GM21619 (cell line): ENCODE data around the gene OSBPL1A.

ENCODE experiments used
- ATAC-seq: cut with Tn5 transposase; IDR thresholded peaks from one replicate; pipeline ENCODE4 v1.9.1; 2021; ENCODE audit not compliant: unreplicated experiment

OSBPL1A gene

DNA sequence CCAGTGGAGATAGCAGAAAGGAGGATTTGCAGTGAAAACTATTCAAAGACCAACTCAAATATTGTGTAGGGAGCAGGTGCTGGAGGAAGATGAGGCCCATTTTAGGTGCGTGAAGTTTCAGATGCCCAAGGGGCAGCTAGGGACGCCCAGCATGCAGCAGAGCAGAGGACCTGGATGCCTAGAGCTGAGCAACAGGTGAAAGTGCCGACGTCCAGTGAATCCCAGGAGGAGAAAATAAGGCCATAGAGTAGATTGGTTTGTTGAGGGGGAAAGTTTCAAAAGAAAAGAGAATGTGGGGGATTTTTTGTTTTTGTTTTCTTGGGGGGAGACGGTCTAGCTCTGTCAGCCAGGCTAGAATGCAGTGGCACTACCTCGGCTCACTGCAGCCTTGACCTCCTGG is 53.1 kb downstream of the OSBPL1A start:
- ATAC-seq = no peak

DNA sequence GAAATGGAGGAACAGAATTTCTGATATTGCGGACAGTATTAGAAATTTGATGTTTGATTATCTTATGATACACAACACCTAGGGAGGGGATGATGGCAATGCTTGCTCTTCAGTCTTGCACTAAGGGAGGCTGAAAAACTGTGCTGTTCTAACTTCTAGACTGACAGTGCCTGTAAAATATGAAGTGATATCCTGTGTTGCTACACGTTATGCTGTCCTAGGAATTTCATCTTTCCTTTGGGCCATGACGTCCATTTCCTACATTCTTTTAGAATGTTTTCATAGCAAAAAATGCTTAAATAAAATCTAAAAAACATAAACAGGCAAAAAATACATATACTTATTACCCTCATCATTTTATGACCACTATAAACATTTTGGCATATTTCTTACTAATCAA is 55.3 kb downstream of the OSBPL1A start:
- no peak for ATAC-seq

DNA sequence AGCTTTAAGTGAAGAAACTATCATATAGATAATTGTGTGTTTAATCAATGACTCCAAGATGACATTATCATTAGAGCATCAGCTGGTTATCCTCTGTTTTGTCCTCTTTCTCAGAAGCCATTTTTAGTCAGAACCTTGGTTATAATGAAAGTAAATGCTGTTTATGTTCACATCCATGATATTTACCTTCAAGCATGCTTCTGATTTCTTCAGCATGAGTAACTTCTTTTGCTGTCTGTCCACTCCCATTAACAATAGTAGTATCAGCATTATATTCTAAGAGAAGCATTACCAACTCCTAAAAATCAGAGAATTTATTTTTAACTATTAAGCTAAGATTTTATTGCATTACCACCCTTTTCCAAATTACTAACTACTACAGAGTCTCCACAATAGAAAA is 56.3 kb downstream of the OSBPL1A start:
- ATAC-seq = no peak

DNA sequence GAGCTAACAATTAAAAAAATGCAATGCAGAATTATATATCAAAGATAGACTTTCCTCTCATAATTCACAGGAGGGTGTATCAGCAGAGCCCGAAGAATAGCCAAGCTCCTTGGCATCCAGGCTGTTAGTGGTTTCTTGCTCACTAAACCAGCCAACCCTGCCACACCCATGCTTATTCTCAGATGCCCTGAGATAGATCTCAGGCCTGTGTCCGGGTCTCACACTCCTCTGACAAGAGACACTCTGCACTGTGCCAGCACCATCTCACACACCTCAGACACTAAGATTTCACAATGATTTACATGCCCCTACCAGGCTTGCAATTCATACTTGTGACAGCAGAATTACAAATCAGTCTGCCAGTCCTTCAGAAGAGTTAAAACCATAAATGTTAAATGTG is 64.5 kb downstream of the OSBPL1A start:
- no peak for ATAC-seq

DNA sequence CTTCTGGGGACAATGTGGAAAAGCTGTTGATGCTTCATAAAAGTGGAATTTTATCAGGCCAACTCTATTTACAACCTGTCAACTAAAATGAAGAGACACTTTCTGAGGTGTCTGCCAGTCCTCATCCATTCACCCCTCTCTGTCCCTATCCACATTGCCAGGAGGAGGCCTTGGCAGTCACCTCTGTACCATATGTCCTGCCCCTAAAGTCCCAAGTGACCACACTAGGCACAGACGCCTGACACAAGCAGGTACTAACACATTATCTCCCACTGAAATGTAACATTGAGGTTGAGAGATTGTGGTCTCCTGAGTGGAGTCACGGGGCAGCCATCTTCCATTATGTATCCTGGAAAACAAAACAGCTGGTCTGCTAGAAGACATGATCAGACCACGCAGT is 71.4 kb downstream of the OSBPL1A start:
- no peak for ATAC-seq

DNA sequence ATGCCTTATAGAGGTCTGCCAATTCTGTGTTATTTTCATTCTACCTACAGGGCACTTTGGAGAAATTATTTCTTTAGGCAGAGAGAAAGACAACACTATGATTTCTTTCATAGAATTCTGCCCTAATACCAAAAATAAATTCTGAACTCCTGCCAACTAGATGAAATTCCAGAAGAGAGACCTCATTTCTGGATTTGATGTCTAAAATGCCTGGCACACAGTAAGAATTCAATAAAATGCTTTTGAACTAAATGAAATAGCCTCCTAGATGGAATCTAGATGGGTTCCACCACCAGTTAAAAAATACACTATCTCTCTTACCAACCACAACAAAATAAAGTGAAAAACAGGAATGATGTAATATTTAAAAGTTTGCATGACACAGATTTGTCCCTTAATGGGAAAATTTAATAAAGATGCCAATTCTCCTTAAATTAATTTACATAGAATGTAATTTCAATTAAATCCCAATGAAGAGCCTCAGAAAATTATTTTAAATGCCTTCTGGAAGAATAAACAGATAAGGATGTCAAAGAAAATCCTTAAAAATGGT is 75.0 kb downstream of the OSBPL1A start:
- no peak for ATAC-seq

DNA sequence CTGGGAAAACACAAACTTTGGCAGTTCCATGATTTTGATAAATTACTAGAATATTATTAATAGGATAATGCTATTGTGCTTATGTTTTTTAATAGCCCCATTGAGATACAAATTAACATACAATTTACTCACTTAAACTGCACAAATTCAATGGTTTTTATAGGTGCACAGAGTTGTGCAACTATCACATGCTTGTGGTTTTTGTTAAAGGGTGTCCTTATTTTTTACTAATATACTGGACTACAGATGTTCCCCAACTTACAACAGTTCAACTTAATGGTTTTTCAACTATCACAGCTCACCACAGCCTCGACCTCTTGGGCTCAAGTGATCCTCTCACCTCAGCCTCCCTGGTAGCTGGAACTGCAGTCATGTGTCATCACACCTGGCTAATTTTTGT is 76.6 kb downstream of the OSBPL1A start:
- no peak for ATAC-seq

DNA sequence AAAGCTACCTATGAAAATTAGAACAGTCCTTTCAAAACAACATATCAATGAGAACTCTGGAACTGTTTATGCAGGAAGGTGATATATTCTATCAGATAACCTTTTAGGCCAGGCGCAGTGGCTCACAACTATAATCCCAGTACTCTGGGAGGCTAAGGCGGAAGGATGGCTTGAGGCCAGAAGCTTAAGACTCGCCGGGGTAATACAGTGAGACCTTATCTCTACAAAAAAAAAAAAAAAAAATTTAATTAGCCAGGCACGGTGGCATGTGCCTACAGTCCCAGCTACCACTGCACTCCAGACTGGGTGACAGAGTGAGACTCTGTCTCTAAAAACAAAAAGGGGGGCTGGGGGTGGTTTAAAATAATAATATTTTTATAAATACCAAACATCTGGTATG is 77.9 kb downstream of the OSBPL1A start:
- ATAC-seq = no peak

DNA sequence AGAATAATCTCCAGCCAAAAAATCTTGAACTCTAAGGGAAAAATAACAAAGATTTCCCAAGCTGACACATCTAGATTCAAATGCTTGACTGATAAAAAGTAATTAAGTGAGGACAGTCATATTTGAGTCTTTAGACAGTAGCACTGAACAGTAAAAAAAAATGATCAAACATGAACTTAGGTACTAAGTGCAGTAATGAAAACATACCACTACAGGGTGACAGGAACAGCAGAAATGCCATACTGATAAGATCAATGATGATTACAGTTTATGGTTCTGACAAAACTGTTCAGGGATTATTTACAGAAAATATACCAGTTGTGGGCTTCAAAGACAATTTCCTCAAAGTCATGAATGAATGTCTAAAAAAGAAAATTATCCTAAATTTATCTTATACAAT is 80.3 kb downstream of the OSBPL1A start:
- ATAC-seq = no peak

DNA sequence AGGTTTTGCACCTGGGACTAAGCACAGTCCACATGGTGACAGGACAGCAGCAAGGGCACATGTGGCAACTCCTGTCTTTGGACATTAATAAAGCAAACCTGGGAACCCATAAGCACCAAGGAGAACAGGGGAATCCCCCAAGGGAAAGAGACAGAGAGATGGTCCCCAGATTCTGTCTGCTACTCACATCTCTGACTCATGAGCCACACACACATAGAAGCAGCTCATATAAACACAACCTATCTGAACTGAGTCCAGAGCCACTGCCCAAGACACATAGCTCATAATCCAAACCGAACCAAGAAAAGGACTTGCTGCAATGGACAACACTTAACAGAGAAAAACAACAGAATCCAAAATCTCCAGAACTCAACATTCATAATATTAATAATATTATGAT is 82.5 kb downstream of the OSBPL1A start:
- no peak for ATAC-seq

DNA sequence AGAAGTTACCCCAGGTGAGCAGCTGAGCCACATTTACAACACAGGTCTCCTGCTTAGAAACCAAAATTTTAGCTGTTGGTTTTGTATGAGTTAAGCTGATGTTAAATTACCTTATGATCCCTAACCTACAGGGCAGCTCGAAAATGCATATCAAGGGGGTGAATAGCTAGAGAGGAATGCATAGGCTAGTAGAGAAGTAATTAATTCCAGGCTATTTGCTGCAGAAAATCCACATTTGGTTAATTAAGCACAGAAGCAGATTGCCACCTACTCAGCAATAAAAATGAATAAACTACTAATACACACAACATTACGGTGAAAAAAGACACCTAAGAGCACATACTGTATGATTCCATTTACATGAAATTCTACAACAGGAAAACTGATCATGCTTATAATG is 91.4 kb downstream of the OSBPL1A start:
- no peak for ATAC-seq

DNA sequence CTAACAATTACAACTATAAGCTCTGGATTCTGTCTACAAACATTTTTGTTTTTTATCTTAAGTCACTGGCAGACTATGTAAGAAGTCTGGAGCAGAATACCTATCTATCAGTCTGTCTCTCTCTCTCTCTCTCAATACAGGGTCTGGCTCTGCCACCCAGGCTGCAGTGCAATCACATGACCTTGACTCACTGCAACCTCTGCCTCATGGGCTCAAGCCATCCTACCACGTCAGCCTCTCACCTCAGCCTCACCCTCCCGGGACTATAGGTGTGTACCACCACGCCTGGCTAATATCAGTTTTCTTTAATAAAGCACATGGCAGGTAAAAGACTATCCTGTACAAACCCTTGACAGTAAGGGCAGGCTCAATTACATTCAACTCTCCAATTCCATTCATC is 96.9 kb downstream of the OSBPL1A start:
- no peak for ATAC-seq

DNA sequence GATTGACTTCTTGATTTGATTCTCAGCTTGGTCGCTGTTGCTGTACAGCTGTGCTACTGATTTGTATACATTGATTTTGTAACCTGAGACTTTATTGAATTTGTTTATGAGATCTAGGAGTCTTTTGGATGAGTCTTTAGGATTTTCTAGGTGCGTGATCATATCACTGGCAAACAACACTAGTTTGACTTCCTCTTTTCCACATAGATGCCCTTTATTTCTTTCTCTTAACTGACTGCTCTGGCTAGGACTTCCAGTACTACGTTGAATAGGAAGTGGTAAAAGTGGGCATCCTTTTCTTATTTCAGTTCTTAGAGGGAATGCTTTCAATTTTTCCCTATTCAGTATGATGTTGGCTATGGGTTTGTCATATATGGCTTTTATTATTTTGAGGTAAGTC is 101.3 kb downstream of the OSBPL1A start:
- no peak for ATAC-seq

DNA sequence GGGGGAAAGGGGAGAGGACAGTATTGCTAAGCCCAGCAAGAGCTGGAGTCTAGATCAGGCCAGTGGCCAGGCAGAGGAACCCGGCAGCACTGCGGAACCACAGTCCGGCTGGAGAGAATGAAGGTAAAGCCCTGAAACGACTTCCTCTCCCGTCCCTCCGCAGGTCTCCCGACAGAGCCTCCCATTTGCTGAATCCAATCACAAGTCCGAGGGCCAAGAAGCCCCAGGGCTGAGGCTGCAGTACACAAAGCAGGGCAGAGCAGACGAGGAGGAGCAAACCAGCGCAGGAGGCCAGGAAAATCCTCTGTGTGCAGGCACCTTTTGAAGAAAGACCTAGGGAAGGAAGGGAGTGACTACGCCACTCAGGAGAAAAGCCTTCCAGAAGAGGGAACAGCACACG is 104.4 kb downstream of the OSBPL1A start:
- no peak for ATAC-seq

DNA sequence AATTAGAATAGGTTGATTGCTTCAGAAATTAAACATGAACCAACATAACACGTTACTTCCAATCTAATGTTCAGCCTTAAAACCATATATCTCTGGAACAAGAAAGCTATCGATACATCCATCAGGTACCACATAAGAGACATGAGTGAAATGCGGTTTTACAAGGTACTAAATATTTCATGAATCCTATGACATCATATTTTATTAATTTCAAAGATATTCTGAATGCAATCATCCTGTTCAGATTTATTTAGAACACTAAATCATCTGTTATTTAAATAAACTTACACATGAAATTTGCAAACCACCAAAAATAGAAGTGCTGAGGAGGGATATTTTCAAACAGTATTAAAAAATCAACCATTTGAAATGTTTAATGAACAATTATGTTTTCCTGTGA is 119.0 kb downstream of the OSBPL1A start:
- no peak for ATAC-seq

DNA sequence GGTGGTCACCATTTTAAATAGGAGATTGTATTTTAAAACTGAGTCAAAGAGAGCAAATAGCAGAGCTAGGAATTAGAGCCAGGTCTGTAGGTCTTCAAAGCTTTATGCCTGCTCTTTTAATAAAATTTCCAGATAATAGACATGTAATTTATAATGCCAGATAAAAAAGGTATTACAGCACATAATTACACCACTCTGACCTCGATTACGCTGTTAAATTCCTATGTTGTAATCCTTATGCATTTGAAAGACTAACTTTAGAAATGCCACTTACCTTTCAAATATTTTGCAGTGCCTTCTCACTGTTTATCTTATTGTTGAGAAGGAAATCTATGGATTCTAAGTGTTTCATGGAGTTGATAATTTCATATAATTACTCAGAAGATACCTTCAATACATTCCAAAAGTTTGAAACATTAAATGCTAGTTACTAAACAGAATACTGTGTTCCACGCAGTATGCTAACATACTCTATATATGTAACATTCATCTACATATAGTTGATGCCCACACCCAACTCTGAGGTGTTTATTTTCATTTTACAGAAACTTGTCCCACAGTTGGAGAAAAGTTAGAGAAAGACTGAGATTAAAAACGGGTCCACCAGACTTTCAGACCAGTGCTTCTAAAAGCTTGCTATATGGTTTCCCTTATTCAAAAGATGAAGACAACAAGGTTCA is 120.0 kb downstream of the OSBPL1A start:
- ATAC-seq = no peak

DNA sequence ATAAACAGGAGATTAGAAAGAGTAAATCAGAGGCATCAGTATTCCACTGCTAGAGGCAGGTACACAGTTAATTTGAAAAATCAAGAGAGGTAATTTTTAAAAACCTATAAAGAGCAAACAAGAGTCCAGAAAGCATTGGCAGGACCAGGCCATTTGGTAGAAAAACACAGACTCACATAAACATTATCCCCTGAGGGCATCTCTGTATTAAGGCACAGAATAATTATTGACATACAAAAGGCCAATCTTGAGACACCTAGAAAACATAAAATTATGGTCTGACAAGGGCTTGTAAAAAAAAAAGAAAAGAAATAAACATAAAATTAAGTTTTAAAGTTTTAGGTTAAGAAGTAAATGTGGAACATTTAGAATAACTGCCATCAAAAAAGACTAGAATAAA is 120.6 kb downstream of the OSBPL1A start:
- no peak for ATAC-seq

DNA sequence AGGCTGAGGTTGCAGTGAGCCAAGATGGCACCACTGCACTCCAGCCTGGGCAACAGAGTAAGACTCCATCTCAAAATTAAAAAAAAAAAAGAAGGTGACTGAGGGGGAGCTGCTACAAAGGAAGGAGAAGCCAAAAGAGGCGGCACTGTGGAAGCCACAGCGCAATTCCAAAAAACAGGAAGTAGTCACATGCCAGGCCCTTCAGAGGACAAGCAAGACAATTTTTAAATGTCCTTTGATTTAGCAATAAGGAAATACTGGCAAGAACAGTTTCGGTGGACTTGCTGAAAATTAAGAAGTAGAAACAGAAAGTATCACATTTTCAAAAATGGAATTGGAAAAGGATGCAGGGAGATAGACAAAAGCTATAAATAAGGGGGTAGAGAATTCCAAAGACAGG is 122.8 kb downstream of the OSBPL1A start:
- ATAC-seq = no peak

DNA sequence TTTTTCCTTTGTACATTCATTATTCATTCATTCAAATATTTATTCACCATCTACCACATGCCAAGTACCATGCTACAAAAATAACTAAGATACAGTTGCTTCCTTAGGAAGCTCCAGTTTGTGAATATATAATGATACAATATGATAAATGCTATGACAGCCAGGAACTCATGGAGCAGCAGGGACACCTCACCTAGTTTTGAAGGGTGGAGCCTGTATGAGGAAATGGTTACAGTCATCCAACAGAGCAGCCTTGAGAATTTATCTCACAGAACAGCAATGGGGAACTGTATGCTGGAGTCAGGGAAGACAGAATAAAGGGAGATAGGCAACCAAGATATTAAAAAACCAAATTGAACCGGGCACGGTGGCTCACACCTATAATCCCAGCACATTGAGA is 124.0 kb downstream of the OSBPL1A start:
- ATAC-seq = no peak

DNA sequence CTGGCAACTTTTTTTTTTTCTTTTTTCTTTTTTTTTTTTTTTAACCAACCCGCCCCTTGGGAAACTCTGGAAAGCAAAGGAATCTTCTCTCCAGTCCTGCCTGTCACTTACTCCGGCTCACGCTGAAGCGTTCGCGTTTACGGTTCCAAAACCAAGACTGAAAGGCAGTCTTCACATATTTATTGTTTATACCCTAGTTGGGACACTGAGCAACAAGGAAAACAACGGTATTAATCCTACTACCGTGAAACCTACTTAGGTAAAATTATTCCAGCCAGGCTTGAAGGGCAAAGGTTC is 125.4 kb downstream of the OSBPL1A start:
- no peak for ATAC-seq

DNA sequence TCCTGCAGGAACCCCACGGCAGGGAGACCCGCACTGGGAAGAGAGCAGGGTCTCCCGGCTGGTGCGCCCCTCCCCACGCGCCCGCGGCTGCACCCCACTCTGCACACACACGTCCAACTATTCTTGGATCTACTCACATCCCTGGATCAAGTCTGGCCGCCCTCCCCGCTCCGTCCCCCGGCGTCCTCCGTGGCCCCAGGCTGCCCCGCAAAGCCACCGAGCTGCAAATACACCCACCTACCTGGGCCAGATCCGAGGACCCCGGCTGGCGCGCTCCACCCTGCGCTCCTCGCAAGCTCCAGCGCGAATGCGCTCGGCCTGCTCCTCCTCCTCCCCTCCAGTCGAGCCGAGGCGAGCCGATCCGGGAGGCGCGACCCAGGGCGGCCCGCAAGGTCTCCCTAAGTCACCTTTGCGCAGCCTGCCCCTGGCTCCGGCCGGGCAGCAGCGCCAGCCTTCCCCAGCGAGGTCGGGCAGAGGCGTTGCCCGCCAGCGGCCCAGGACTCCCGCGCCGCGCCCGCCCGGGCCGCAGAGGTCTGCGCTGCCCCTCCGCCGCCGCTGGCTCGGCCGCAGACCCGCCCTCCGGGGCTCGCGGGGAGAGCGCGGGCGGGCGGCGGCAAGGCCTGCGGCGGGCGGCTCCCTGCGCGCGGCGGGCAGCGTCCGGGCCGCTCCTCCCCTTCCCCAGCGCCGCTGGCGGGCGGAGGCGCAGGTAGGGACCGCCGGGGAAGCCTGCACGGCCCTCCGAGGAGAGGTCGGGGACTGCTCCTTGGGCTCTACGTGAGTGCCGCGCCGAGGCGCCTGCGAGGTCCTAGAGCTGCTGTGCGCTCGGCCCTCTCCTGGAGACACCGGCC is 126.0 kb downstream of the OSBPL1A start:
- no peak for ATAC-seq

DNA sequence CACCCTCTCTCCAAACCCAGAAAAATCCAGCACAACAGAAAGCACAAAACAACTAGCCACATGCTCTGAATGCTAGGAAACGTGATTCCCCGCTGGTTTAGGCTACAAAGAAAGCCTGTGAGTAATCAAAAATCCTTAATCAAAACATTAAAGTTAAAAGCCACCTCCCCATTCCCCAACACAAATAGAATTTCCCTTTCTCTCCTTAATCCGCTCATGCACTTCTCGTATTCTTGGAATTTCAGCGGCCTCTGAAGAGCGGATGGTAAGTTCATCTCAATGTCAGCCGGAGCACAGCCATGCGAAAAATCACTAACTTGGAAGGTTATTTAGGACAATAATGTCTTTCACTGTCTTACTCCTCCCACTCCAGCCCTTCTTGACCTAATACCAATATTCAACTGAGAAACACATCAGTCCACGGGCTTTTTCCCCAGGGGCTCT is 126.7 kb downstream of the OSBPL1A start:
- ATAC-seq = no peak
